ENCODE data around the gene RND1.

Gene RND1

DNA sequence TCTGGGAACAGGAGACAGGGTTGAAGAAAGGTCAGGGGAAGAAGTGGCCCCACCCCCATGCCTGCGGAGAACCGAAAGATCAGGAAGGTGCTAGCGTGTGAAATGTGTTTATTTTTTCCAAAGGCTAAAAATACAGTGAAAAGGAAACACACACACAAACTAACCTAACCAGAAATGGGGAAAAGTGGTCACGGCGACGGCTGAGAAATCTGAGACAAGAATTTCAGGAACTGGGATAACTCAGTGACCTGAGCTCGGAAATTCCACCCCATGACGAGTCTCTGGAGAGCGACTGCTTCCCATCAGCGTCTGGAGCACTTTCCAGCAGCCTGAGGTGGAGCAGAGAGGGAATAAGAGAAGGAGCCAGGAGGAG, 16.6 kb upstream of the RND1 start:
- no peaks in the 10 kb centered on the region for H3K4me1 ChIP-seq (ENCODE audit: control insufficient read depth, low read length)
- H3F3A ChIP-seq (ENCODE audit: control insufficient read depth, insufficient read depth), result no peaks in the 10 kb centered on the region
- no peak overlapping the region for H3K27ac ChIP-seq (ENCODE audit: low read depth, low read length)
- no peak overlapping the region for H3K4me2 ChIP-seq (ENCODE audit: low read length)
- H3K36me3 ChIP-seq (ENCODE audit: control insufficient read depth, low read length), result no peaks in the 10 kb centered on the region
- no peak overlapping the region for H3K4me3 ChIP-seq (ENCODE audit: low read length)
- peaks cover 29% of the 10 kb centered on the region for H3K27me3 ChIP-seq (ENCODE audit: control insufficient read depth, low read length)
- H4K20me1 ChIP-seq (ENCODE audit: control insufficient read depth, insufficient read depth, low read depth, low read length), result no peaks in the 10 kb centered on the region
- H3K9me2 ChIP-seq (replicated peaks; ENCODE audit: control insufficient read depth, low read length), result no peaks in the 10 kb centered on the region
- TF ChIP-seq, protein P1, sequence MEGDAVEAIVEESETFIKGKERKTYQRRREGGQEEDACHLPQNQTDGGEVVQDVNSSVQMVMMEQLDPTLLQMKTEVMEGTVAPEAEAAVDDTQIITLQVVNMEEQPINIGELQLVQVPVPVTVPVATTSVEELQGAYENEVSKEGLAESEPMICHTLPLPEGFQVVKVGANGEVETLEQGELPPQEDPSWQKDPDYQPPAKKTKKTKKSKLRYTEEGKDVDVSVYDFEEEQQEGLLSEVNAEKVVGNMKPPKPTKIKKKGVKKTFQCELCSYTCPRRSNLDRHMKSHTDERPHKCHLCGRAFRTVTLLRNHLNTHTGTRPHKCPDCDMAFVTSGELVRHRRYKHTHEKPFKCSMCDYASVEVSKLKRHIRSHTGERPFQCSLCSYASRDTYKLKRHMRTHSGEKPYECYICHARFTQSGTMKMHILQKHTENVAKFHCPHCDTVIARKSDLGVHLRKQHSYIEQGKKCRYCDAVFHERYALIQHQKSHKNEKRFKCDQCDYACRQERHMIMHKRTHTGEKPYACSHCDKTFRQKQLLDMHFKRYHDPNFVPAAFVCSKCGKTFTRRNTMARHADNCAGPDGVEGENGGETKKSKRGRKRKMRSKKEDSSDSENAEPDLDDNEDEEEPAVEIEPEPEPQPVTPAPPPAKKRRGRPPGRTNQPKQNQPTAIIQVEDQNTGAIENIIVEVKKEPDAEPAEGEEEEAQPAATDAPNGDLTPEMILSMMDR (IDR thresholded peaks at IDR 0.05; ENCODE audit: low read depth, low read length, poor library complexity, severe bottlenecking), result no peak
- TF ChIP-seq EZH2phosphoT487 (IDR thresholded peaks at IDR 0.05; ENCODE audit: borderline replicate concordance, low read length), result no peak
- no peaks in the 10 kb centered on the region for H3K79me2 ChIP-seq (ENCODE audit: control insufficient read depth, low read length)
- H3K9me3 ChIP-seq (ENCODE audit: control insufficient read depth, insufficient read depth, low read length), result no peaks in the 10 kb centered on the region

DNA sequence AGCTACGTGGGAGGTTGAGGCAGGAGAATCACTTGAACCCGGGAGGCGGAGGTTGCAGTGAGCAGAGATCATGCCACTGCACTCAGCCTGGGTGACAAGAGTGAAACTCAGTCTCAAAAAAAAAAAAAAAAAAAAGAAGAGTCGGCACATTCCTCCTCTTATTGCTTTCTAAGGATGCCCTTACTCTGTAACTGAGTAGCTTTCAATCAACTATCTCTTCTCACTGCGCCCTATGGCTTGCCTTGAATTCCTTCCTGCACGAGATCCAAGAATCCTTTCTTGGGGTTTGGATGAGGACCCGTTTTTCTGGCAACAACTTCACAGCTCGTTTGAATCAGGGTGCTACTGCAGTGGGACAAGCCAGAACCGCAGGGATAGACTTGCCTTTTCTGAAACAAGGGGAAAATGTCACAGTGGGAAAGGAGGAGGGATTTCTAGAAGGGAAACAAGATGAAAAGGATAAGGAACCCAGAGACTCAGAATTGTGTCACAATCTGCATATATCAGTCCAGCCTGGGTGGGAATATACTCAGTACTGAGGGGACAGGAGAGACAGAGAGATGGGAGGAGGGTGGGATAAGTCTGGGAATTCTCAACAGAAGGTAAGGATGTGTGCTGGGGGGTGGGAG, 16.1 kb upstream of the RND1 start:
- no peaks in the 10 kb centered on the region for H3K36me3 ChIP-seq (ENCODE audit: control insufficient read depth, low read length)
- no peaks in the 10 kb centered on the region for H4K20me1 ChIP-seq (ENCODE audit: control insufficient read depth, insufficient read depth, low read depth, low read length)
- no peaks in the 10 kb centered on the region for H3K79me2 ChIP-seq (ENCODE audit: control insufficient read depth, low read length)
- H3K27ac ChIP-seq (ENCODE audit: low read depth, low read length), result no peak overlapping the region
- TF ChIP-seq, protein P1 (IDR thresholded peaks at IDR 0.05; ENCODE audit: low read depth, low read length, poor library complexity, severe bottlenecking), result no peak
- no peak for TF ChIP-seq EZH2phosphoT487 (IDR thresholded peaks at IDR 0.05; ENCODE audit: borderline replicate concordance, low read length)
- H3K4me2 ChIP-seq (ENCODE audit: low read length), result no peak overlapping the region
- H3K27me3 ChIP-seq (ENCODE audit: control insufficient read depth, low read length), result peaks cover 29% of the 10 kb centered on the region
- H3F3A ChIP-seq (ENCODE audit: control insufficient read depth, insufficient read depth), result no peaks in the 10 kb centered on the region
- H3K9me3 ChIP-seq (ENCODE audit: control insufficient read depth, insufficient read depth, low read length), result no peaks in the 10 kb centered on the region
- no peaks in the 10 kb centered on the region for H3K4me1 ChIP-seq (ENCODE audit: control insufficient read depth, low read length)
- H3K9me2 ChIP-seq (replicated peaks; ENCODE audit: control insufficient read depth, low read length), result no peaks in the 10 kb centered on the region
- H3K4me3 ChIP-seq (ENCODE audit: low read length), result no peak overlapping the region

DNA sequence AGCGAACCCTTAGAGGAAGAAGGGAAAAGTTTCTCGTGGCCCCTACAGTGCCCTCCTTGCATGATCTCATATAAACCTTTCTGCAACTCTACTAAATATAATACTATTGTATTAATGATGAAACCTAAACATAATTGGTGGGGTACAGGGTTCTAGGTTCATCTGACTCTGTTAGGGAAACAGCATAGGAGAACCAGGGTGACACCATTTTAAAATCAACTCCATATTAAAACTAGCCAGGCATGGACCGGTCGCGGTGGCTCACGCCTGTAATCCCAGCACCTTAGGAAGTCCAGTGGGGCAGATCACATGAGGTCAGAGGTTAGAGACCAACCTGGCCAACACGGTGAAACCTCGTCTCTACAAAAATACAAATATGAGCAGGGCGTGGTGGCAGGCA, 15.0 kb upstream of the RND1 start:
- Histone ChIP-seq H4K20me1 (ENCODE audit: control insufficient read depth, insufficient read depth, low read depth, low read length) (no peaks in the 10 kb centered on the region), H3K9me2 (replicated peaks; ENCODE audit: control insufficient read depth, low read length) (no peaks in the 10 kb centered on the region), H3F3A (ENCODE audit: control insufficient read depth, insufficient read depth) (no peaks in the 10 kb centered on the region), H3K4me1 (ENCODE audit: control insufficient read depth, low read length) (no peaks in the 10 kb centered on the region), H3K27ac (ENCODE audit: low read depth, low read length) (no peak overlapping the region), H3K79me2 (ENCODE audit: control insufficient read depth, low read length) (no peaks in the 10 kb centered on the region), H3K4me2 (ENCODE audit: low read length) (no peak overlapping the region), H3K9me3 (ENCODE audit: control insufficient read depth, insufficient read depth, low read length) (no peaks in the 10 kb centered on the region), H3K4me3 (ENCODE audit: low read length) (no peak overlapping the region), H3K36me3 (ENCODE audit: control insufficient read depth, low read length) (no peaks in the 10 kb centered on the region), H3K27me3 (ENCODE audit: control insufficient read depth, low read length) (peaks cover 29% of the 10 kb centered on the region)
- TF ChIP-seq EZH2phosphoT487 (IDR thresholded peaks at IDR 0.05; ENCODE audit: borderline replicate concordance, low read length), result no peak
- TF ChIP-seq, protein P1 (IDR thresholded peaks at IDR 0.05; ENCODE audit: low read depth, low read length, poor library complexity, severe bottlenecking), result no peak
